Measurements from ENCODE around the gene POSTN.
A peak's percentile ranks its signal among the peaks of the same experiment; 100 is the strongest.
"Not testable (repeated sequence)": the region's sequence is repeated elsewhere in the genome, so short reads cannot be mapped to it uniquely, and the experiment has no call there.

POSTN gene

GRCh38 chr13:37594550-37594949, 4.0 kb downstream of the POSTN start:
- Mint-ChIP-seq H3K4me1 (peaks cover 14% of the 10 kb centered on the region), H3K27me3 (ENCODE audit: low read depth) (no peaks in the 10 kb centered on the region), H3K4me3 (peak overlapping the region; percentile 66 to 97 (median 93)), H3K36me3 (ENCODE audit: low read depth) (peaks cover 25% of the 10 kb centered on the region), H3K9me3 (no peaks in the 10 kb centered on the region), H3K27ac (peak overlapping the region; percentile 40 to 76 (median 52))
- TF ChIP-seq CTCF (IDR thresholded peaks at IDR 0.05; ENCODE audit: unreplicated experiment in 3 of 3) = no peak

- H3K4me3 Mint-ChIP-seq; H3K4me1 Mint-ChIP-seq; H3K9me3 Mint-ChIP-seq; H3K27ac Mint-ChIP-seq; H3K27me3 Mint-ChIP-seq (ENCODE audit: low read depth): not testable (repeated sequence)
- peaks cover 46% of the 10 kb centered on the region for H3K36me3 Mint-ChIP-seq (ENCODE audit: low read depth)
Observed at GRCh38 chr13:37589381-37589780, 9.2 kb downstream of the POSTN start.

- Mint-ChIP-seq H3K4me1 (peaks cover 6% of the 10 kb centered on the region), H3K9me3 (no peaks in the 10 kb centered on the region), H3K36me3 (ENCODE audit: low read depth) (peaks cover 61% of the 10 kb centered on the region), H3K27ac (no peak overlapping the region), H3K4me3 (no peak overlapping the region), H3K27me3 (ENCODE audit: low read depth) (no peaks in the 10 kb centered on the region)
- TF ChIP-seq CTCF (IDR thresholded peaks at IDR 0.05; ENCODE audit: unreplicated experiment in 3 of 3) = no peak
Observed at GRCh38 chr13:37587236-37587635, 11.3 kb downstream of the POSTN start.

GRCh38 chr13:37586164-37586563, 12.4 kb downstream of the POSTN start:
- H3K27me3 Mint-ChIP-seq (ENCODE audit: low read depth) = no peaks in the 10 kb centered on the region
- TF ChIP-seq CTCF (IDR thresholded peaks at IDR 0.05; ENCODE audit: unreplicated experiment in 3 of 3) = no peak
- H3K4me1 Mint-ChIP-seq = peaks cover 6% of the 10 kb centered on the region

GRCh38 chr13:37585541-37585940, 13.0 kb downstream of the POSTN start:
- Mint-ChIP-seq H3K36me3 (ENCODE audit: low read depth) (peaks cover 59% of the 10 kb centered on the region), H3K27ac (no peak overlapping the region), H3K9me3 (no peaks in the 10 kb centered on the region), H3K4me1 (peaks cover 6% of the 10 kb centered on the region), H3K27me3 (ENCODE audit: low read depth) (no peaks in the 10 kb centered on the region), H3K4me3 (no peak overlapping the region)
- TF ChIP-seq CTCF (IDR thresholded peaks at IDR 0.05; ENCODE audit: unreplicated experiment in 3 of 3) = no peak

More at GRCh38 chr13:37586164-37586563, 12.4 kb downstream of the POSTN start:
- H3K27ac Mint-ChIP-seq = no peak overlapping the region
- H3K9me3 Mint-ChIP-seq = no peaks in the 10 kb centered on the region
- H3K4me3 Mint-ChIP-seq = no peak overlapping the region
- peaks cover 56% of the 10 kb centered on the region for H3K36me3 Mint-ChIP-seq (ENCODE audit: low read depth)

GRCh38 chr13:37576601-37577000, 22.0 kb downstream of the POSTN start:
- Mint-ChIP-seq H3K9me3 (no peaks in the 10 kb centered on the region), H3K4me1 (no peaks in the 10 kb centered on the region), H3K27me3 (ENCODE audit: low read depth) (no peaks in the 10 kb centered on the region), H3K27ac (no peak overlapping the region), H3K4me3 (no peak overlapping the region), H3K36me3 (ENCODE audit: low read depth) (peaks cover 44% of the 10 kb centered on the region)
- no peak for TF ChIP-seq CTCF (IDR thresholded peaks at IDR 0.05; ENCODE audit: unreplicated experiment in 3 of 3)

Measured in nephron (organoid).